ENCODE results near the gene ORAI3. TPM values are rescaled to one million over a fixed set of nuclear protein-coding genes. Genes with fewer than 3 reads are reported as not detected.

The ORAI3 gene
- total RNA-seq, 4 donors from 2014 or later: 32.9 to 49.5 (median 40.2) TPM

DNA sequence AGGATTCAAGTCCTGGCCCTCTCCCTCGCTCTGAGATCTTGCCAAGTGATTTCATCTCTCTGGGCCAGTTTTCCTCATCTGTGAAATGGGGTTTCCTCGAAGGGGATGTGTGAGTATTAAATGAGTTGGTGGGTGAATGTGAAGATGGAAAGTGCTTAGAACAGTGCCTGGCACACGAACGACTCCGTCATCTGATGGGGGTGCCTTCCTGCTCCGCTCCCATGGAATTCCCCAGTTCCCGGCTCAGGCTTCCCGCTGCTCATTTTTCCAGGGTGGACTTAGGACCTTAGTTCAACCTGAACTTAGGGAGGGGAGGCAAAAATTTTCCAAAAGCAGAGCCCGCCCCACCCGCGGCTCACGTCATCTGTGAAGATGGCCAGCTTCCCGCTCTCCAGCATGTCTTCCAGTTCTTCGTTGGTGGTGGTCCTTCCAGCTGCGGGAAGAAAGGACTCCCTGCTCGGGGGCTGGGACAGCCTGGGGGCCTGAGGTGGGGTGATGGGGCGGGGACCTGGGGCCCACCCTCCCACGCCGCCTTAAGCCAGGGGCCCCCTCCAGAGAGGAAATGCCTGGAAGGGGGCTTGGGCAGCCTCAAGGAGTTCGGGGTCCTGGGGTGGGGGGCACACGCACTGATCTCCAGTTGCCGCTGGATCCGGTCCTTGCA is 47.6 kb downstream of the ORAI3 start:
- DNase-seq: no peak
- WGBS, 2 donors: 31 to 36% methylated on average over 12 to 19 of the region's 23 CpGs
- intact Hi-C loops (cut with DNase I): no loop called here

DNA sequence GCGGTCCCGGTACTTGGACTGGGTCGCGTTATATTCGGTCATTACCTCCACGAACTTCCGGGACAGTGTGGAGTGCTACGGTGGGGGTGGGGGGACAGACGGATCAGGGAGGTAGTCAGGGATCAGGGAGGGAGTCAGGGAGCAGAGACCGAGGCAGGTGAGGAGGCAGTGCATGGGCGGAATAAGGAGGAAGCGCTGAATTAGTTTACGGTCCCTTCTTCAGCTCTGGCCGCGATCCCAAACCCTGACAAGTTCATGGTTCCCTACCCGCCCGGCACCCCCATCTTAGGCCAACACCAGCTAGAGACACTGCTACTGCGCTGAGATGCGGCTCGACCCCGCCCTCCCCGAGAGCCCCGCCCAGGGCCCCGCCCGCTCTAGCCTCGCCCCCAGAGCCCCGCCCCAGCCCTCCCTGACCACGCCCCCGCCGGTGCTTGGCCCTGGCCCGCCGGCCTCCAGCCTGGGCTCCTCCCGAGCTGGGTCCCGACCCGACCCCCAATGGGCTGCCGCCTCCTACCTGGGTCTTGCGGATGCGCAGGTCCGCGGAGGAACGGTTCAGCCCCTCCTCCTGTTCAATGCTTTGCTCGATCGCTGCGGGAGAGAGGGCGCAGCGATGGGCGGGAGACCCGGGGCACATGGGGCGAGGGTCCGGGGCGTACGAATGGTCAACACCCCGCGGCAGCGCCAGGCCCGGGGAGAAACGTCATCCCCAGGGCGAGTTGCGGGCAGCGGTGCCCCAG is 48.3 kb downstream of the ORAI3 start:
- WGBS, 2 donors: 1 to 4% methylated on average over 21 to 31 of the region's 60 CpGs
- Histone ChIP-seq H3K4me1 (peaks cover 10 to 15% of the 10 kb centered on the region in 2 donors), H3K27ac (peak overlapping the region; percentile 18 to 41 (median 22)), H3K36me3 (no peaks in the 10 kb centered on the region), H3K4me3 (replicated peaks in 1 of 3) (peak overlapping the region in 2 of 3 donors; percentile 10 to 30), H3K9me3 (no peaks in the 10 kb centered on the region), H3K27me3 (peaks cover 4% of the 10 kb centered on the region)
- intact Hi-C loops (cut with DNase I): no loop called here
- DNase-seq: peak; percentile 54 to 59
- peak in 1 of 2 donors; percentile 7 for TF ChIP-seq POLR2A (IDR thresholded peaks at IDR 0.05)
- TF ChIP-seq, protein P1, sequence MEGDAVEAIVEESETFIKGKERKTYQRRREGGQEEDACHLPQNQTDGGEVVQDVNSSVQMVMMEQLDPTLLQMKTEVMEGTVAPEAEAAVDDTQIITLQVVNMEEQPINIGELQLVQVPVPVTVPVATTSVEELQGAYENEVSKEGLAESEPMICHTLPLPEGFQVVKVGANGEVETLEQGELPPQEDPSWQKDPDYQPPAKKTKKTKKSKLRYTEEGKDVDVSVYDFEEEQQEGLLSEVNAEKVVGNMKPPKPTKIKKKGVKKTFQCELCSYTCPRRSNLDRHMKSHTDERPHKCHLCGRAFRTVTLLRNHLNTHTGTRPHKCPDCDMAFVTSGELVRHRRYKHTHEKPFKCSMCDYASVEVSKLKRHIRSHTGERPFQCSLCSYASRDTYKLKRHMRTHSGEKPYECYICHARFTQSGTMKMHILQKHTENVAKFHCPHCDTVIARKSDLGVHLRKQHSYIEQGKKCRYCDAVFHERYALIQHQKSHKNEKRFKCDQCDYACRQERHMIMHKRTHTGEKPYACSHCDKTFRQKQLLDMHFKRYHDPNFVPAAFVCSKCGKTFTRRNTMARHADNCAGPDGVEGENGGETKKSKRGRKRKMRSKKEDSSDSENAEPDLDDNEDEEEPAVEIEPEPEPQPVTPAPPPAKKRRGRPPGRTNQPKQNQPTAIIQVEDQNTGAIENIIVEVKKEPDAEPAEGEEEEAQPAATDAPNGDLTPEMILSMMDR (IDR thresholded peaks at IDR 0.05): no peak

More for the DNA sequence above, 47.6 kb downstream of the ORAI3 start:
- peaks cover 10 to 15% of the 10 kb centered on the region in 2 donors for H3K4me1 ChIP-seq
- no peaks in the 10 kb centered on the region for H3K9me3 ChIP-seq
- H3K36me3 ChIP-seq: no peaks in the 10 kb centered on the region
- TF ChIP-seq POLR2A (IDR thresholded peaks at IDR 0.05): no peak
- TF ChIP-seq, protein P1 (IDR thresholded peaks at IDR 0.05): no peak
- H3K27ac ChIP-seq: peak overlapping the region in 2 of 3 donors; percentile 18 to 41
- peak overlapping the region in 1 of 3 donors; percentile 30 for H3K4me3 ChIP-seq (replicated peaks in 1 of 3)
- H3K27me3 ChIP-seq: peaks cover 4% of the 10 kb centered on the region

DNA sequence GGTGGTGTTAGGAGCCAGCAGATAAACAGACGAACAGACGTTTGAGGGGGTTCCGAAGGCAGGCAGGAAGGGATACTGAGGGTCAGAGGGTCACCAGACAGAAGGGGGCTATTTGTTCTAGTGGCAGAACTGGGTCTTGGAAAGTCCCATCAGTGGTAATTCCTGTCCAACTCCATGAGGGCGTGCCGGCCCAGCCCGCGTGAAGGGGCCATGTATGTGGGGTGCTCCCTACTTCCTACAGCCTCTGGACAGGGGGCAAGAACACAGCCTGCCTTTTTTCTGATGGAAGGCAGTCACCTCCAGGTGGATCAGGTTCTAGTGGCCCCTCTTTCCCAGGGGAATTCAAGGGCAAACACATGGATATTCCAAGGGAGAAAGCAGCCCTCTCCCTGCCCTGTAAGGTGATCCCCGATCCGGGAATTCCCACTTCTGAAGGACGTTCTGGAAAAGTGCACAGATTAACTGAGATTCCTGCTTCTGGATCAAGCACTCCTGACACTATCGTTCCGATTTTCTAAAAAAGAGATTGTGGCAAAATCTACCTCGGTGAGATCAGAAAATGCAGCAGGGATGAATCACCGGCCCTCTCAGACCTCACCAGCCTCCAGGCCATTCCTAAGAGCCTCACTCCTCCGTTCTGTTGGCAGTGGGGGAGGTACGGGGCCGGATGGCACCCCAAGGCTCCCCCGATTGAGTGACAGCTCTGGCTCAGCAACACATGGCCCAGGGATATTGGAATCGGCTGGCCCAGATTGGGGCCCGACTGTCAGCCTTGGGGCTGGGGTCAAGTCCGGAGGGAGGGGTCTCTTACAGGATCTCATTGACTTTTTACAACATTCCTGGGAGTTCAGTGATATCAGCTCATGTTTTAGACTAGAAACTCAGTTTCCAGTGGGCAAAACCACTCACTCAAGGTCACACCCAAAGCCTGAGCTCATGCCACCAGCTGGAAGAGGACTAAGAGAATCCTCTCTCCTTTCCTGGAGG is 49.1 kb downstream of the ORAI3 start:
- Histone ChIP-seq H3K4me1 (peaks cover 10 to 15% of the 10 kb centered on the region in 2 donors), H3K9me3 (no peaks in the 10 kb centered on the region), H3K36me3 (no peaks in the 10 kb centered on the region), H3K4me3 (replicated peaks in 1 of 3) (peak overlapping the region in 1 of 3 donors; percentile 30), H3K27me3 (peaks cover 4% of the 10 kb centered on the region), H3K27ac (peak overlapping the region in 1 of 3 donors; percentile 22)
- whole genome bisulfite sequencing, 2 donors: 59 to 71% methylated on average over 19 to 21 of the region's 21 CpGs
- no peak for TF ChIP-seq POLR2A (IDR thresholded peaks at IDR 0.05)
- TF ChIP-seq, protein P1 (IDR thresholded peaks at IDR 0.05): no peak
- DNase-seq: no peak
- intact Hi-C loops (cut with DNase I): no loop called here

DNA sequence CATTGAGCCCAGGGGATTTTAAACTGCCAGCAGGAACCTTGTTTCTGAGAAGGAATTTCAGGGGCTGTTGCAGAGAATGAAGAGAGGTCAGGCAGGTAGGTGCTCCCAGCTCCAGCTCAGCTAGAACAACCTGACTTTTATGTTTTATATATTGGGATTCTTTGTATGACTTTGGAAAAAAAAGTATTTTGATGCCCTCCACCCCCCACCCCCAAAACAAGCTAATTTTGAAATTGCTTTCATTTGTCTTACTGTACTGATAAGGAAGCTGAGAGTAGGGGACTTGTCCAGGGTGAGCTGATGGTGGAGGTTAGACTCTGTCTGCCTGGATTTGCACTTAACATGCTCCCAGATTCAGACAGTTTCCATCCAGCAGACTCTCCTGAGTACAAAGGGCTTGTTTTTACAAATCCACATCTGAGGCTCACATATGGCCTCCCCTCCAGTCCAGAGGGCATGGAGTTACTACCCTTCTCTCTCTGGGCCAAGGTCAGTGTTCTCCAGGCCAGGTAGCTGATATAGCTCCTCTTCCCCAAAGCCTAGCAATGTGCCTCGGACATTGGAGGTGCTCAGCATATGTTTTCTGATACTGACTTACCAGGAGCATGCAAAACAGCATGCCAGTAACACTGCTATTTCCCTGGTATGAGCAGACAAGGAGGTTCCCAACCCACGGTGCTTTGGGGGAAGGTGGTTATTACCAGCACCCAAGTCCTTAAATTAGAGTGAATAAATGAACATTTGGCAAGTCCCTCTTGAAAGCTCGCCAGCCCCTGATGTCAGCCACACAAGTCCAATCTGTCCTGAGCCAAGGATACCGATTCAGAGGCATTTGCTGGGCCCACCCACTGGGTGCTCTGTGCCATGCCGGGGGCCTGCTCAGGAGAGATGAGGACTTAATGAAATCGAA is 50.2 kb downstream of the ORAI3 start:
- H3K27me3 ChIP-seq: peaks cover 4% of the 10 kb centered on the region
- H3K27ac ChIP-seq: no peak overlapping the region
- H3K4me3 ChIP-seq (replicated peaks in 1 of 3): no peak overlapping the region
- H3K4me1 ChIP-seq: peaks cover 10 to 15% of the 10 kb centered on the region in 2 donors
- TF ChIP-seq, protein P1 (IDR thresholded peaks at IDR 0.05): no peak
- TF ChIP-seq POLR2A (IDR thresholded peaks at IDR 0.05): no peak
- no peaks in the 10 kb centered on the region for H3K9me3 ChIP-seq
- intact Hi-C loops (cut with DNase I): no loop called here
- no peak for DNase-seq
- 75 to 81% methylated on average over 6 of the region's 6 CpGs for WGBS, 2 donors
- no peaks in the 10 kb centered on the region for H3K36me3 ChIP-seq

Measured in thyroid gland (tissue), 4 donors.